Measurements from ENCODE around the gene CLEC2B. TPM values are rescaled to one million over a fixed set of nuclear protein-coding genes. Genes with fewer than 3 reads are reported as not detected.
A peak's percentile ranks its signal among the peaks of the same experiment; 100 is the strongest.

The CLEC2B gene
- total RNA-seq, 4 donors from 2014 or later = 3.1 to 14.4 (median 10.7) TPM

GRCh38 chr12:9820281-9820930 is 48.7 kb downstream of the CLEC2B start:
- Histone ChIP-seq H3K27ac (no peak overlapping the region), H3K4me1 (no peaks in the 10 kb centered on the region), H3K4me3 (no peak overlapping the region), H3K27me3 (no peaks in the 10 kb centered on the region), H3K9me3 (peaks cover 0 to 4% (median 0%) of the 10 kb centered on the region in 3 donors), H3K36me3 (no peaks in the 10 kb centered on the region)
- TF ChIP-seq POLR2A (IDR thresholded peaks at IDR 0.05) (no peak), CTCF (IDR thresholded peaks at IDR 0.05 in 4 of 5, conservative IDR thresholded peaks at IDR 0.05 in 1 of 5) (no peak)
- DNase-seq = no peak
- intact Hi-C loops (cut with DNase I; ENCODE audit: low total_unique reads) = no loop called here
- no peak for ATAC-seq
- in situ Hi-C loops (cut with MboI; ENCODE audit: low sequenced_read_pairs in 4 of 4) = no loop called here

GRCh38 chr12:9813821-9814798 is 55.0 kb downstream of the CLEC2B start:
- intact Hi-C loops (cut with DNase I; ENCODE audit: low total_unique reads) (loop anchor here (1.0 kb wide), 1 partner anchor 112 kb away; no protein-coding TSS in a partner anchor), in situ Hi-C loops (cut with MboI; ENCODE audit: low sequenced_read_pairs in 4 of 4) (loop anchor here in 2 of 4 donors (10.0 kb wide), 1 partner anchor 111 kb away; no protein-coding TSS in a partner anchor)
- TF ChIP-seq POLR2A (IDR thresholded peaks at IDR 0.05) = no peak
- peak; percentile 14 to 63 (median 46) for TF ChIP-seq CTCF (IDR thresholded peaks at IDR 0.05 in 4 of 5, conservative IDR thresholded peaks at IDR 0.05 in 1 of 5)
- ATAC-seq = peak in 1 of 2 donors; percentile 39
- Histone ChIP-seq H3K4me1 (no peaks in the 10 kb centered on the region), H3K36me3 (no peaks in the 10 kb centered on the region), H3K4me3 (no peak overlapping the region), H3K9me3 (no peaks in the 10 kb centered on the region), H3K27me3 (no peaks in the 10 kb centered on the region), H3K27ac (no peak overlapping the region)
- DNase-seq = peak; percentile 24 to 51

- Histone ChIP-seq H3K4me1 (peaks cover 0 to 2% of the 10 kb centered on the region in 2 donors), H3K4me3 (no peak overlapping the region), H3K36me3 (no peaks in the 10 kb centered on the region), H3K27ac (no peak overlapping the region), H3K27me3 (no peaks in the 10 kb centered on the region), H3K9me3 (no peaks in the 10 kb centered on the region)
- in situ Hi-C loops (cut with MboI; ENCODE audit: low sequenced_read_pairs in 4 of 4) = loop anchor here in 2 of 4 donors (10.0 kb wide), 1 partner anchor 113 kb away; no protein-coding TSS in a partner anchor
- intact Hi-C loops (cut with DNase I; ENCODE audit: low total_unique reads) = no loop called here
- ATAC-seq (no peak), DNase-seq (no peak)
- no peak for TF ChIP-seq CTCF (IDR thresholded peaks at IDR 0.05 in 4 of 5, conservative IDR thresholded peaks at IDR 0.05 in 1 of 5)
- TF ChIP-seq POLR2A (IDR thresholded peaks at IDR 0.05) = no peak
These were observed 57.5 kb downstream of the CLEC2B start for GRCh38 chr12:9811621-9812020.

- ATAC-seq (no peak), DNase-seq (no peak)
- Histone ChIP-seq H3K27me3 (no peaks in the 10 kb centered on the region), H3K27ac (no peak overlapping the region), H3K36me3 (no peaks in the 10 kb centered on the region), H3K4me3 (no peak overlapping the region), H3K9me3 (no peaks in the 10 kb centered on the region), H3K4me1 (peaks cover 0 to 5% of the 10 kb centered on the region in 2 donors)
- intact Hi-C loops (cut with DNase I; ENCODE audit: low total_unique reads) = no loop called here
- TF ChIP-seq POLR2A (IDR thresholded peaks at IDR 0.05) (no peak), CTCF (IDR thresholded peaks at IDR 0.05 in 4 of 5, conservative IDR thresholded peaks at IDR 0.05 in 1 of 5) (no peak)
- in situ Hi-C loops (cut with MboI; ENCODE audit: low sequenced_read_pairs in 4 of 4) = loop anchor here in 2 of 4 donors (10.0 kb wide), 1 partner anchor 114 kb away; no protein-coding TSS in a partner anchor
These were observed 58.5 kb downstream of the CLEC2B start for GRCh38 chr12:9810671-9811070.

Measured in gastrocnemius medialis (tissue), 4 donors.